GM12878 (cell line): ENCODE data around the gene WNT7A.

Experiments used
- CTCF ChIP-seq, 3 experiments: IDR thresholded peaks in 2 of 3; conservative IDR thresholded peaks in 1 of 3; 2 replicates each; pipeline ENCODE4 v1.5.1; 2011; ENCODE audit warnings: low read depth in 3 of 3, low read length in 3 of 3, mild to moderate bottlenecking in 3 of 3, control low read depth in 2 of 3, moderate library complexity in 2 of 3, inconsistent platforms in 1 of 3, mixed read lengths in 1 of 3; ENCODE audit not compliant: control insufficient read depth in 2 of 3, insufficient read depth in 1 of 3; ENCODE audit errors: extremely low read depth in 1 of 3
- NBN ChIP-seq: fragments of 450-650 bp; IDR thresholded peaks from 2 replicates; pipeline ENCODE4 v1.6.1; 2016

GRCh38 chr3:13793451-13793850 lies 86.4 kb downstream of the WNT7A start:
- TF ChIP-seq CTCF (IDR thresholded peaks at IDR 0.05 in 2 of 3, conservative IDR thresholded peaks at IDR 0.05 in 1 of 3; ENCODE audit: control insufficient read depth in 2 of 3, extremely low read depth in 1 of 3, insufficient read depth in 1 of 3, low read depth in 3 of 3, low read length in 3 of 3) (no peak), NBN (no peak)
